SK-N-MC (cell line): Measurements from ENCODE around the gene PI16.

Experiments used
- DNase-seq: peaks from one replicate; pipeline ENCODE4 v3.0.0-alpha.2; 2011; ENCODE audit warnings: low read depth, low spot score
- H3K27ac ChIP-seq: fragments of 200-600 bp; sonication (generic); 2 replicates; pipeline ENCODE4 v1.5.1; 2016; ENCODE audit warnings: mixed run types
- H3K36me3 ChIP-seq: fragments of 200-600 bp; sonication (generic); 2 replicates; pipeline ENCODE4 v1.6.1; 2017; ENCODE audit warnings: antibody characterized with exemption, low read length, mixed read lengths; ENCODE audit not compliant: insufficient read depth
- H3K4me3 ChIP-seq: fragments of 200-600 bp; sonication (generic); 2 replicates; pipeline ENCODE4 v1.5.1; 2016
- H3K9ac ChIP-seq: fragments of 200-600 bp; sonication (generic); 2 replicates; pipeline ENCODE4 v1.8.0; 2017; ENCODE audit warnings: mixed run types, mixed read lengths; ENCODE audit not compliant: insufficient read length
- H3K9me3 ChIP-seq: fragments of 200-600 bp; sonication (generic); 2 replicates; pipeline ENCODE4 v1.6.1; 2017; ENCODE audit warnings: low read depth, mild to moderate bottlenecking, antibody characterized with exemption, low read length, moderate library complexity, mixed read lengths
- EZH2 ChIP-seq: fragments of 200-600 bp; sonication (generic); IDR thresholded peaks from one replicate; pipeline ENCODE4 v1.6.1; 2017; ENCODE audit warnings: antibody characterized with exemption
- FOXP2 ChIP-seq: optimal IDR thresholded peaks from 2 replicates; pipeline ENCODE3; 2011; ENCODE audit warnings: mild to moderate bottlenecking, moderate library complexity; ENCODE audit not compliant: insufficient read depth; ENCODE audit errors: extremely low read length, control extremely low read depth
- POLR2AphosphoS5 ChIP-seq: IDR thresholded peaks from 2 replicates; pipeline ENCODE4 v1.6.1; 2012; ENCODE audit warnings: mild to moderate bottlenecking, low read depth, low read length, borderline replicate concordance

PI16 gene

GRCh38 chr6:36997811-36998722 is 43.5 kb downstream of the PI16 start:
- TF ChIP-seq EZH2 (no peak), POLR2AphosphoS5 (no peak), FOXP2 (no peak)
- no peak overlapping the region for H3K27ac ChIP-seq
- no peak overlapping the region for H3K4me3 ChIP-seq
- DNase-seq: no peak
- peak overlapping the region; percentile 49 for H3K9ac ChIP-seq
- no peaks in the 10 kb centered on the region for H3K9me3 ChIP-seq
- no peaks in the 10 kb centered on the region for H3K36me3 ChIP-seq

- DNase-seq: no peak
- Histone ChIP-seq H3K9me3 (no peaks in the 10 kb centered on the region), H3K27ac (no peak overlapping the region), H3K36me3 (no peaks in the 10 kb centered on the region), H3K4me3 (no peak overlapping the region), H3K9ac (no peak overlapping the region)
- TF ChIP-seq POLR2AphosphoS5 (no peak), EZH2 (no peak), FOXP2 (no peak)
Measured at GRCh38 chr6:36998723-36999038, 44.1 kb downstream of the PI16 start.

GRCh38 chr6:36999061-36999750 is 44.7 kb downstream of the PI16 start:
- no peak overlapping the region for H3K27ac ChIP-seq
- H3K9ac ChIP-seq: no peak overlapping the region

GRCh38 chr6:36999751-37000125 is 45.2 kb downstream of the PI16 start:
- TF ChIP-seq EZH2 (no peak), POLR2AphosphoS5 (no peak), FOXP2 (no peak)
- Histone ChIP-seq H3K9ac (no peak overlapping the region), H3K9me3 (no peaks in the 10 kb centered on the region), H3K4me3 (no peak overlapping the region), H3K36me3 (no peaks in the 10 kb centered on the region), H3K27ac (no peak overlapping the region)
- no peak for DNase-seq

More at GRCh38 chr6:36999061-36999750, 44.7 kb downstream of the PI16 start:
- Histone ChIP-seq H3K4me3 (no peak overlapping the region), H3K9me3 (no peaks in the 10 kb centered on the region), H3K36me3 (no peaks in the 10 kb centered on the region)
- TF ChIP-seq EZH2 (no peak), FOXP2 (no peak), POLR2AphosphoS5 (no peak)
- no peak for DNase-seq

- no peak overlapping the region for H3K4me3 ChIP-seq
- no peaks in the 10 kb centered on the region for H3K36me3 ChIP-seq
- TF ChIP-seq FOXP2: no peak
- TF ChIP-seq EZH2: no peak
- no peaks in the 10 kb centered on the region for H3K9me3 ChIP-seq
- DNase-seq: no peak
- H3K27ac ChIP-seq: no peak overlapping the region
- no peak overlapping the region for H3K9ac ChIP-seq
Measured at GRCh38 chr6:37004044-37004980, 49.8 kb downstream of the PI16 start.

GRCh38 chr6:37005061-37005810 is 50.7 kb downstream of the PI16 start, which contains the start of gene FGD2:
Gene FGD2 (plus strand): TSS chr6:37005655. CDS start chr6:37005818, 163 bp downstream.
- Histone ChIP-seq H3K4me3 (no peak within 1 kb of the TSS), H3K36me3 (no peaks in the 10 kb centered on the region), H3K27ac (no peak within 1 kb of the TSS), H3K9me3 (no peaks in the 10 kb centered on the region), H3K9ac (no peak within 1 kb of the TSS)
- TF ChIP-seq FOXP2 (no peak), EZH2 (no peak), POLR2AphosphoS5 (no peak)
- DNase-seq: no peak

GRCh38 chr6:37005827-37006567 is 51.5 kb downstream of the PI16 start:
- no peaks in the 10 kb centered on the region for H3K9me3 ChIP-seq
- H3K9ac ChIP-seq: no peak overlapping the region
- H3K36me3 ChIP-seq: no peaks in the 10 kb centered on the region
- DNase-seq: no peak
- no peak overlapping the region for H3K4me3 ChIP-seq
- TF ChIP-seq POLR2AphosphoS5 (no peak), FOXP2 (no peak), EZH2 (no peak)
- no peak overlapping the region for H3K27ac ChIP-seq
